ENCODE measurements around the gene PTPRK. TPM values are rescaled to one million over a fixed set of nuclear protein-coding genes. Genes with fewer than 3 reads are reported as not detected.

PTPRK gene
- total RNA-seq, 1 experiment from 2014 or later: 31.9 TPM

- H3K9me3 ChIP-seq (replicated peaks): no peaks in the 10 kb centered on the region
- no peaks in the 10 kb centered on the region for H3K36me3 ChIP-seq
- H3K27me3 ChIP-seq (replicated peaks): no peaks in the 10 kb centered on the region
- no peaks in the 10 kb centered on the region for H3K4me1 ChIP-seq (replicated peaks)
- no peak overlapping the region for H3K4me3 ChIP-seq
- no peak overlapping the region for H3K27ac ChIP-seq
- DNase-seq (ENCODE audit: low read depth in 1 of 2, low spot score in 2 of 2): no peak
These were observed 93.3 kb downstream of the PTPRK start for GRCh38 chr6:128427139-128427538.

GRCh38 chr6:128425856-128426255, 94.5 kb downstream of the PTPRK start:
- Histone ChIP-seq H3K36me3 (no peaks in the 10 kb centered on the region), H3K27ac (no peak overlapping the region), H3K4me1 (replicated peaks) (no peaks in the 10 kb centered on the region), H3K9me3 (replicated peaks) (no peaks in the 10 kb centered on the region), H3K4me3 (no peak overlapping the region), H3K27me3 (replicated peaks) (no peaks in the 10 kb centered on the region)
- no peak for DNase-seq (ENCODE audit: low read depth in 1 of 2, low spot score in 2 of 2)

- Histone ChIP-seq H3K27ac (no peak overlapping the region), H3K4me1 (replicated peaks) (no peaks in the 10 kb centered on the region), H3K36me3 (no peaks in the 10 kb centered on the region), H3K9me3 (replicated peaks) (no peaks in the 10 kb centered on the region), H3K27me3 (replicated peaks) (no peaks in the 10 kb centered on the region), H3K4me3 (no peak overlapping the region)
- DNase-seq (ENCODE audit: low read depth in 1 of 2, low spot score in 2 of 2): no peak
These were observed 97.5 kb downstream of the PTPRK start for GRCh38 chr6:128422871-128423270.

GRCh38 chr6:128422200-128422599, 98.2 kb downstream of the PTPRK start:
- Histone ChIP-seq H3K9me3 (replicated peaks) (no peaks in the 10 kb centered on the region), H3K4me3 (no peak overlapping the region), H3K27ac (no peak overlapping the region), H3K36me3 (no peaks in the 10 kb centered on the region), H3K27me3 (replicated peaks) (no peaks in the 10 kb centered on the region), H3K4me1 (replicated peaks) (no peaks in the 10 kb centered on the region)
- DNase-seq (ENCODE audit: low read depth in 1 of 2, low spot score in 2 of 2): no peak

- no peaks in the 10 kb centered on the region for H3K9me3 ChIP-seq (replicated peaks)
- no peak for DNase-seq (ENCODE audit: low read depth in 1 of 2, low spot score in 2 of 2)
- no peaks in the 10 kb centered on the region for H3K4me1 ChIP-seq (replicated peaks)
- H3K4me3 ChIP-seq: no peak overlapping the region
- no peaks in the 10 kb centered on the region for H3K27me3 ChIP-seq (replicated peaks)
- H3K36me3 ChIP-seq: no peaks in the 10 kb centered on the region
- H3K27ac ChIP-seq: no peak overlapping the region
These were observed 98.6 kb downstream of the PTPRK start for GRCh38 chr6:128421788-128422187.

- Histone ChIP-seq H3K36me3 (no peaks in the 10 kb centered on the region), H3K27me3 (replicated peaks) (no peaks in the 10 kb centered on the region), H3K4me3 (no peak overlapping the region), H3K27ac (no peak overlapping the region), H3K4me1 (replicated peaks) (no peaks in the 10 kb centered on the region), H3K9me3 (replicated peaks) (no peaks in the 10 kb centered on the region)
- no peak for DNase-seq (ENCODE audit: low read depth in 1 of 2, low spot score in 2 of 2)
These were observed 102.7 kb downstream of the PTPRK start for GRCh38 chr6:128417698-128418097.

GRCh38 chr6:128415387-128415786, 105.0 kb downstream of the PTPRK start:
- Histone ChIP-seq H3K27ac (no peak overlapping the region), H3K9me3 (replicated peaks) (no peaks in the 10 kb centered on the region), H3K4me1 (replicated peaks) (no peaks in the 10 kb centered on the region), H3K36me3 (no peaks in the 10 kb centered on the region), H3K27me3 (replicated peaks) (no peaks in the 10 kb centered on the region), H3K4me3 (no peak overlapping the region)
- no peak for DNase-seq (ENCODE audit: low read depth in 1 of 2, low spot score in 2 of 2)

- DNase-seq (ENCODE audit: low read depth in 1 of 2, low spot score in 2 of 2): no peak
- Histone ChIP-seq H3K27ac (no peak overlapping the region), H3K36me3 (no peaks in the 10 kb centered on the region), H3K4me3 (no peak overlapping the region), H3K27me3 (replicated peaks) (no peaks in the 10 kb centered on the region), H3K9me3 (replicated peaks) (no peaks in the 10 kb centered on the region), H3K4me1 (replicated peaks) (no peaks in the 10 kb centered on the region)
These were observed 105.5 kb downstream of the PTPRK start for GRCh38 chr6:128414943-128415342.

GRCh38 chr6:128413291-128413690, 107.1 kb downstream of the PTPRK start:
- DNase-seq (ENCODE audit: low read depth in 1 of 2, low spot score in 2 of 2): no peak
- no peaks in the 10 kb centered on the region for H3K36me3 ChIP-seq
- no peaks in the 10 kb centered on the region for H3K4me1 ChIP-seq (replicated peaks)
- no peaks in the 10 kb centered on the region for H3K27me3 ChIP-seq (replicated peaks)
- no peaks in the 10 kb centered on the region for H3K9me3 ChIP-seq (replicated peaks)
- no peak overlapping the region for H3K4me3 ChIP-seq
- no peak overlapping the region for H3K27ac ChIP-seq

- Histone ChIP-seq H3K9me3 (replicated peaks) (no peaks in the 10 kb centered on the region), H3K4me1 (replicated peaks) (no peaks in the 10 kb centered on the region), H3K4me3 (no peak overlapping the region), H3K36me3 (no peaks in the 10 kb centered on the region), H3K27me3 (replicated peaks) (no peaks in the 10 kb centered on the region), H3K27ac (no peak overlapping the region)
- DNase-seq (ENCODE audit: low read depth in 1 of 2, low spot score in 2 of 2): no peak
These were observed 107.7 kb downstream of the PTPRK start for GRCh38 chr6:128412680-128413079.

GRCh38 chr6:128410584-128410983, 109.8 kb downstream of the PTPRK start:
- H3K27me3 ChIP-seq (replicated peaks): no peaks in the 10 kb centered on the region
- DNase-seq (ENCODE audit: low read depth in 1 of 2, low spot score in 2 of 2): no peak
- no peak overlapping the region for H3K4me3 ChIP-seq

GRCh38 chr6:128409003-128409402, 111.4 kb downstream of the PTPRK start:
- Histone ChIP-seq H3K4me3 (no peak overlapping the region), H3K27ac (no peak overlapping the region), H3K27me3 (replicated peaks) (no peaks in the 10 kb centered on the region), H3K4me1 (replicated peaks) (no peaks in the 10 kb centered on the region), H3K36me3 (no peaks in the 10 kb centered on the region), H3K9me3 (replicated peaks) (no peaks in the 10 kb centered on the region)
- DNase-seq (ENCODE audit: low read depth in 1 of 2, low spot score in 2 of 2): no peak

More at GRCh38 chr6:128410584-128410983, 109.8 kb downstream of the PTPRK start:
- H3K27ac ChIP-seq: no peak overlapping the region
- no peaks in the 10 kb centered on the region for H3K9me3 ChIP-seq (replicated peaks)
- H3K36me3 ChIP-seq: no peaks in the 10 kb centered on the region
- no peaks in the 10 kb centered on the region for H3K4me1 ChIP-seq (replicated peaks)

GRCh38 chr6:128406453-128406852, 113.9 kb downstream of the PTPRK start:
- no peak overlapping the region for H3K27ac ChIP-seq
- H3K4me3 ChIP-seq: no peak overlapping the region
- no peaks in the 10 kb centered on the region for H3K27me3 ChIP-seq (replicated peaks)
- H3K4me1 ChIP-seq (replicated peaks): no peaks in the 10 kb centered on the region
- DNase-seq (ENCODE audit: low read depth in 1 of 2, low spot score in 2 of 2): no peak
- H3K36me3 ChIP-seq: no peaks in the 10 kb centered on the region
- no peaks in the 10 kb centered on the region for H3K9me3 ChIP-seq (replicated peaks)

GRCh38 chr6:128403618-128404444, 116.6 kb downstream of the PTPRK start:
- DNase-seq (ENCODE audit: low read depth in 1 of 2, low spot score in 2 of 2): no peak
- H3K4me3 ChIP-seq: no peak overlapping the region
- H3K27me3 ChIP-seq (replicated peaks): no peaks in the 10 kb centered on the region
- no peaks in the 10 kb centered on the region for H3K9me3 ChIP-seq (replicated peaks)
- no peaks in the 10 kb centered on the region; the same call in 1 of the 2 replicates for H3K4me1 ChIP-seq (replicated peaks)
- no peaks in the 10 kb centered on the region for H3K36me3 ChIP-seq
- no peak overlapping the region for H3K27ac ChIP-seq

GRCh38 chr6:128400875-128401274, 119.5 kb downstream of the PTPRK start:
- DNase-seq (ENCODE audit: low read depth in 1 of 2, low spot score in 2 of 2): no peak
- H3K9me3 ChIP-seq (replicated peaks): no peaks in the 10 kb centered on the region
- no peaks in the 10 kb centered on the region; the same call in 1 of the 2 replicates for H3K4me1 ChIP-seq (replicated peaks)
- no peak overlapping the region for H3K27ac ChIP-seq
- no peaks in the 10 kb centered on the region for H3K36me3 ChIP-seq
- H3K4me3 ChIP-seq: no peak overlapping the region
- H3K27me3 ChIP-seq (replicated peaks): no peaks in the 10 kb centered on the region

Measured in SJSA1 (cell line).